Stimulated activated naive CD8-positive, alpha-beta T cell treated with anti-CD3 and anti-CD28 coated beads, Interleukin-15, amount 100 ng/mL, for 72 hours (primary cell): ENCODE measurements around the gene BICDL2.

ENCODE experiments used
- ATAC-seq: fragments of 150-1000 bp; cut with Tn5 transposase; 2 replicates; pipeline ENCODE4 v1.10.0; 2021; ENCODE audit warnings: mild to moderate bottlenecking, moderate library complexity
- DNase-seq, 2 donors: peaks; one replicate each; pipeline ENCODE4 v3.0.0; 2021 to 2022
- H3K27ac Mint-ChIP-seq, 2 donors: one replicate each; pipeline ENCODE4 v1.8.0; 2022; ENCODE audit warnings: mild to moderate bottlenecking in 2 of 2, mixed read lengths in 2 of 2, moderate library complexity in 2 of 2
- H3K27me3 Mint-ChIP-seq: one replicate; pipeline ENCODE4 v1.8.0; 2022; ENCODE audit warnings: mixed read lengths
- H3K4me1 Mint-ChIP-seq: one replicate; pipeline ENCODE4 v1.8.0; 2022; ENCODE audit warnings: mild to moderate bottlenecking, mixed read lengths
- H3K4me3 Mint-ChIP-seq, 2 donors: one replicate each; pipeline ENCODE4 v1.8.0; 2022; ENCODE audit warnings: mild to moderate bottlenecking in 2 of 2, mixed read lengths in 2 of 2, moderate library complexity in 1 of 2
- H3K9me3 Mint-ChIP-seq, 2 donors: one replicate each; pipeline ENCODE4 v1.8.0; 2022; ENCODE audit warnings: mixed read lengths in 2 of 2

BICDL2 gene

DNA sequence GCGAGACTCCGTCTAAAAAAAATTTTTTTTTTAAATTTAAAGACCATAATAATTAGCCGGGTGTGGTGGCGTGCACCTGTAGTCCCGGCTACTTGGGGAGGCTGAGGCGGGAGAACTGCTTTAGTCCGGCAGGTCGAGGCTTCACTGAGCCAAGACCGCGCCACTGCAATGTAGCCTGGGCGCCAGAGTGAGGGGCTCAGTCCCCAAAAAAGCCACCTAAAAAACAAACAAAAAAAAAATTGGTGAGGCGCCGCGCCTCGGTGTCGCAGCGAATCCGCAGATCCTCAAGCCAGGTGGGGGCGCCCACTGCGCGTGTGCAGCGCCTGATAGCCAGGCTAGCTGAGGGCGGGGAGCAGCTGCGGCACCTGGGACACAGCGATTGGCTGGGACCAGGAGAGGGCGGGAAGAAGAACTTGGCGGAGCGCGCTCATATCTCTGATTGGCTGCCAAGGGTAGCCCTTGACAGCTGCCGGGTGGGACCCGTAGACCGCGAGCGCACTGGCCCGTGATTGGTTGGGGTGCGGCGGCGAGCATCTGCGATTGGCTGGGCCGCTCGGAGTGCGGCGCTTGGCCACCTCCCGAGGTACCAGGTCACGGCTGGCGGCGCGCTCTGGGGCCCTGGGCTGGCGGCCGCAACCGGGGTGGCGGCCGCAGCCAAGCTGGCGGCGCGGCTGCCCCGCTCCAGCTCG, 33.0 kb downstream of the BICDL2 start:
- peaks cover 53% of the 10 kb centered on the region for H3K27me3 Mint-ChIP-seq
- H3K4me3 Mint-ChIP-seq: peak overlapping the region; percentile 65 to 71
- DNase-seq (peak; percentile 96 to 99), ATAC-seq (peak; percentile 99)
- peak overlapping the region in 1 of 2 donors; percentile 76 for H3K27ac Mint-ChIP-seq
- no peaks in the 10 kb centered on the region for H3K9me3 Mint-ChIP-seq
- H3K4me1 Mint-ChIP-seq: peaks cover 25% of the 10 kb centered on the region

DNA sequence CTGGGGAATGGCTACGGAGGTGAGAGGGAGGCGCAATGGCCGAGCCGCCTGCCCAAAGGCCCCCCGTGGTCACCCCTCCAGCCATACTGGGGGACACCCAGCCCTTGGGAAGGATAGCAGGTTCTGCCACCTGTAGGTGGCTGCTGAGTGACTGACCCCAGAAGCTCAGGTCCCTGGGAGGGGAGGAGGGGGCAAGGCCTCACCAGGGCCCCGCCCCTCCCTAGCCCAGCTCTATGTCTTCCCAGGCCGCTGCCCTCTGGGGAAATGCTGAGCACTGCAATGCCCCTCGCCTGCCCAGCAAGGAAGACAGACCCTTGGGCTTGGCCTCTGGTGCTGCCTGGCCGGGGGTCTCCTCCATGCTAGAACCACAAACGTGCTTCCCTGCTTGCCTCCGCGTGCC, 35.4 kb downstream of the BICDL2 start:
- Mint-ChIP-seq H3K27ac (no peak overlapping the region), H3K27me3 (peaks cover 29% of the 10 kb centered on the region), H3K4me1 (peaks cover 6% of the 10 kb centered on the region), H3K9me3 (no peaks in the 10 kb centered on the region), H3K4me3 (no peak overlapping the region)
- DNase-seq (no peak), ATAC-seq (no peak)

- DNase-seq (no peak), ATAC-seq (no peak)
- Mint-ChIP-seq H3K9me3 (no peaks in the 10 kb centered on the region), H3K27me3 (peaks cover 22% of the 10 kb centered on the region), H3K4me3 (no peak overlapping the region), H3K4me1 (peaks cover 6% of the 10 kb centered on the region), H3K27ac (no peak overlapping the region)
Measured at GRCh38 chr16:3000540-3000939, 36.2 kb downstream of the BICDL2 start.

DNA sequence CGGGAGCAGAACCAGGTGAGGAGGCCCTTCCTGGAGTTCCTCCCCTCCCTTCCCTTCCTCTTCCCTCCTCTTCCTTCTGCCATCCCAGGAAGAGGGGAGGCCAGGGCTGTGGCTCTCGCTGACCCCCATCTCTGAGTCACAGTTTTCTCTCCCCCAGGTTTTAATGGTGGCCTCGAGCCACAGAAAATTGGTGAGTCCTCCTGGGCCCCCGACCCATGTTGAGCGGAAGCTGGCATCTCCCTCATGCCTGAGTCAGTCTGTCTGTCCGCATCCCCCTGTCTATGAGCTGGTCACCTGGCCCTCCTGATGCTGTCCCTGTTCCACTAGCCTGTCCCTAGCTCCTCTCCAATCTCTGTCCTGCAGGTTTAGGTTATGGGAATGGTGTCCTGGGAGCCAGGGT, 36.8 kb downstream of the BICDL2 start:
- Mint-ChIP-seq H3K4me3 (no peak overlapping the region), H3K27ac (peak overlapping the region in 1 of 2 donors; percentile 89), H3K4me1 (peaks cover 4% of the 10 kb centered on the region)

GRCh38 chr16:2996298-2996697, 40.4 kb downstream of the BICDL2 start:
- ATAC-seq: no peak
- peaks cover 14% of the 10 kb centered on the region for H3K27me3 Mint-ChIP-seq
- DNase-seq: no peak
- H3K4me3 Mint-ChIP-seq: no peak overlapping the region
- H3K4me1 Mint-ChIP-seq: no peaks in the 10 kb centered on the region
- peak overlapping the region in 1 of 2 donors; percentile 42 for H3K27ac Mint-ChIP-seq
- H3K9me3 Mint-ChIP-seq: no peaks in the 10 kb centered on the region

More for the DNA sequence above, 36.8 kb downstream of the BICDL2 start:
- DNase-seq: no peak
- no peak for ATAC-seq
- Mint-ChIP-seq H3K27me3 (peaks cover 18% of the 10 kb centered on the region), H3K9me3 (no peaks in the 10 kb centered on the region)

- H3K27ac Mint-ChIP-seq: peak overlapping the region in 1 of 2 donors; percentile 76
- no peaks in the 10 kb centered on the region for H3K9me3 Mint-ChIP-seq
- ATAC-seq: no peak
- H3K27me3 Mint-ChIP-seq: peaks cover 12% of the 10 kb centered on the region
- no peaks in the 10 kb centered on the region for H3K4me1 Mint-ChIP-seq
- DNase-seq: no peak
- H3K4me3 Mint-ChIP-seq: no peak overlapping the region
Measured at GRCh38 chr16:2992383-2993081, 44.2 kb downstream of the BICDL2 start.

DNA sequence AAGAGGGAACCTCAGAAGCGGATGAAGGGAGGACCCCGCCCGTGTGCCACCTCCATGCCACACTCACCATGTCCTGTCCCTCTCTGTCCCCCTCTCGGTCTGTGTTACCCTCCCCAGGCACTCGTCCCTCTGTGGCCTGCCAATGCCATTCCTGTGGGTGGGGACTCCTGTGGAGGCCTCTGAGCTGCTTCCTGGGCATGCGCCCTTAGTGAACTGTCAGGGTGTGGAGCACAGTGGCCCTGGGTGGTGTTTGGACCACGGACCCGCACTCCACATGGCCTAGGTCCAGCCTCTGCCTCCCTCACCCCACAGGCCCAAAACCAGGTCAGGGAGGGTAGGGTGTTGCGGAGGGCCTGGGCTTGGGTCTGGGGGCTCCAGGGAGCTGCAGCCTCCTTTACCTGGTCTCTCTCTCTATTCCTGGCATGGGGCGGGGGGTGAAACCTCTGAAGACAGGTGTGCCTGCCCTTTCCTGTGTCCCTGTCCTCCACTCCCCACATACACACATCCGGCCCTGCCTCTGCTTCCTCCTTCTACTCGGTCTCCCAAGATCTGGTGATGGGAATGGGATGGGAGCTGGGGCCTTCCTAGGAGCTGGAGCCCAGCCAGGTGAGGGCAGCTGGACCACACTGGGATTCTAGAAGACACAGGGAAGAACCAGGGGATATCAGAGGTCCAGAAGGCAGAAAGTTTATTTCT, 45.0 kb downstream of the BICDL2 start:
- Mint-ChIP-seq H3K27me3 (peaks cover 15% of the 10 kb centered on the region), H3K27ac (no peak overlapping the region), H3K4me1 (no peaks in the 10 kb centered on the region), H3K4me3 (no peak overlapping the region), H3K9me3 (no peaks in the 10 kb centered on the region)
- ATAC-seq (no peak), DNase-seq (no peak)

- H3K4me3 Mint-ChIP-seq: no peak overlapping the region
- peaks cover 22% of the 10 kb centered on the region for H3K27me3 Mint-ChIP-seq
- no peaks in the 10 kb centered on the region for H3K9me3 Mint-ChIP-seq
- no peaks in the 10 kb centered on the region for H3K4me1 Mint-ChIP-seq
- no peak overlapping the region for H3K27ac Mint-ChIP-seq
- ATAC-seq (no peak), DNase-seq (no peak)
Measured at GRCh38 chr16:2990891-2991290, 45.9 kb downstream of the BICDL2 start.

- no peak overlapping the region for H3K4me3 Mint-ChIP-seq
- H3K9me3 Mint-ChIP-seq: no peaks in the 10 kb centered on the region
- H3K4me1 Mint-ChIP-seq: peaks cover 4% of the 10 kb centered on the region
Measured at GRCh38 chr16:2988590-2989099, 48.1 kb downstream of the BICDL2 start.

GRCh38 chr16:2987833-2988232, 48.9 kb downstream of the BICDL2 start:
- H3K27me3 Mint-ChIP-seq: peaks cover 31% of the 10 kb centered on the region
- H3K27ac Mint-ChIP-seq: no peak overlapping the region
- H3K9me3 Mint-ChIP-seq: no peaks in the 10 kb centered on the region
- ATAC-seq (no peak), DNase-seq (no peak)
- peaks cover 7% of the 10 kb centered on the region for H3K4me1 Mint-ChIP-seq
- H3K4me3 Mint-ChIP-seq: no peak overlapping the region

More at GRCh38 chr16:2988590-2989099, 48.1 kb downstream of the BICDL2 start:
- no peak for ATAC-seq
- H3K27me3 Mint-ChIP-seq: peaks cover 26% of the 10 kb centered on the region
- DNase-seq: no peak
- no peak overlapping the region for H3K27ac Mint-ChIP-seq

DNA sequence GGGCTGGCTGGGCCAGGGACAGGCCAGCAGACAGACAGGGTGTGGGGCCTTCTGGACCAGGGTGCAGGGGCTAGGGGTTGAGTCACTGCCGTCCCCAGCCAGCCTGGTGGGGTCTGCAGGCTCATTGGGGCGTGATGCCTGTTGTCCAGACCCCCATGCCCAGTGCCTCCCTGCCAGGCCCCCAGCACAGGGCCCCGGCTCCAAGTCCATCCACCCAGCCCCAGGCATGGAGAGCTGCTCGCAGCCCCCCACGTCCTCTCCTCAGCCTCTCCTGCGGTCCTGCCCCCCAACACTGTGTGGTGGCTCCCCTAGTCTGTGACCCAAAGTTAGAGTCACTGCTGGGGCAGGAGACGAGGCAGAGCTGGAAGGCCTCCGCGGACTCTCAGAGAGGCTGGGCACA, 49.5 kb downstream of the BICDL2 start:
- H3K27ac Mint-ChIP-seq: no peak overlapping the region
- H3K9me3 Mint-ChIP-seq: no peaks in the 10 kb centered on the region
- no peak overlapping the region for H3K4me3 Mint-ChIP-seq
- peaks cover 37% of the 10 kb centered on the region for H3K27me3 Mint-ChIP-seq
- ATAC-seq (no peak), DNase-seq (no peak)
- H3K4me1 Mint-ChIP-seq: peaks cover 11% of the 10 kb centered on the region

DNA sequence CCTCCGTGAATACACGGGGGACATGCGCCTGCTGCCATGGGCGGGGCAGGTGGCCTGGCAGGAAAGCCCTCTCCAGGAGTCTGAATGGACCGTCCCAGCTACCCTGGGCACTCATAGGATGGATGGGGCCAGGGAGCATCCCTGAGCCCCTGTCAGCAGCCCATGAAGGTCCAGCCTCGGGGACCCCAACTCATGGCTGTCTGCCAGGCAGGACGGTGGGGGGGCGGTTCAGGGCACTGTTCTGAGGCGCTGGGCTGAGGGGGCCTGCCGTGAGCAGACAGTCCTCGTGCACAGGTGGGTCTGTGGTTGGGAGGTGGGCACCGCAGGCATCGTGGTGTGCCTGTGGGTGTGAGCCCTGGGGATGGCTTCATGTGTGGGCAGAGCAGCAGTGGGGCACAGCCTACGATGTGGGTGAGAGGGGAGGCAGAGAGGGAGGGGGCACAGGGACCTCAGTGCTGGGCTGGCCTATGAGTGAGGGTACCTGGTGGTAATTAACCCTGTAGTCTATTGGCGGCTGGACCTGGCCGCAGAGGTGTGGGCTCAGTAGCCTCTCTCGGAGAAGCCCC, 50.0 kb downstream of the BICDL2 start:
- peak overlapping the region in 1 of 2 donors; percentile 68 for H3K27ac Mint-ChIP-seq
- no peak overlapping the region for H3K4me3 Mint-ChIP-seq
- peaks cover 41% of the 10 kb centered on the region for H3K27me3 Mint-ChIP-seq

GRCh38 chr16:2985893-2986355, 50.8 kb downstream of the BICDL2 start:
- no peak overlapping the region for H3K4me3 Mint-ChIP-seq
- peaks cover 24% of the 10 kb centered on the region for H3K4me1 Mint-ChIP-seq
- no peak overlapping the region for H3K27ac Mint-ChIP-seq
- no peak for ATAC-seq
- peaks cover 41% of the 10 kb centered on the region for H3K27me3 Mint-ChIP-seq
- DNase-seq: no peak
- no peaks in the 10 kb centered on the region for H3K9me3 Mint-ChIP-seq

More for the DNA sequence above, 50.0 kb downstream of the BICDL2 start:
- Mint-ChIP-seq H3K4me1 (peaks cover 17% of the 10 kb centered on the region), H3K9me3 (no peaks in the 10 kb centered on the region)
- DNase-seq (no peak), ATAC-seq (no peak)

DNA sequence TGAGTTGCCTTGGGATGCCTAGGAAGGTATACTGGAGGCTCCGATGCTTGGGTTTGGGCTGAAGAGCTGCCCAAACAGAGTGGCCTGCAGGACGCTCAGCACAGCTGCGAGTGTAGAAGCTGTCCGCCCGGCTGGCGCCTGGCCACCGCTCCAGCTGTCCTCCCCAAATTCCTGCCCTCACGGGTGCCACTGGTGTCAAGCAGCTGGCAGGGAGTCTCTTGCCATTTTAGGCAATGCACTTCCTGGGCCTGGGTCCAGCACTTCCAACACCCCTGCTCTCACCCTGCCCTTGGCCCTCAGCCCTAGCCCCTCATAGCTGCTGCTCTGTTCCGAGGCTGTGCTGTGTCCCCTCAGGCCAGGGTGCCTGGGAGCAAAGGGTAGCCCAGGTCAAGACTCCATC, 51.3 kb downstream of the BICDL2 start:
- ATAC-seq (no peak), DNase-seq (no peak)
- H3K9me3 Mint-ChIP-seq: no peaks in the 10 kb centered on the region
- H3K27me3 Mint-ChIP-seq: peaks cover 41% of the 10 kb centered on the region
- no peak overlapping the region for H3K27ac Mint-ChIP-seq
- peaks cover 27% of the 10 kb centered on the region for H3K4me1 Mint-ChIP-seq
- H3K4me3 Mint-ChIP-seq: no peak overlapping the region

DNA sequence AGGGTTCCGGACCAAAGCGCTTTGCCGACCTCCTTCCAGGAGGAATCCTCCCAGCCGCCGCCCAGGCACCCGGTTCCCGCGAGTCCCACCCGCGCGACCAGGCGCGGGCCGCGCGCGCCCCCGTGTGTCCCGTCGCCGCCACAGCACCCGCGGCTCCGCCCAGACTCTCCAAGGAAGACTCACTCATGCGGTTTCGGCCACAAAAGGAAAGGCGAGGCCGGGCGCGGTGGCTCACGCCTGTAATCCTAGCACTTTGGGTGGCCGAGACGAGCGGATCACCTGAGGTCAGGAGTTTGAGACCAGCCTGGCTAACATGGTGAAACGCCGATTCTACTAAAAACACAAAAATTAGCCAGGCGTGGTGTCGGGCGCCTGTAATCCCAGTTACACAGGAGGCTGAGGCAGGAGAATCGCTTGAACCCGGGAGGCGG, 53.0 kb downstream of the BICDL2 start:
- H3K9me3 Mint-ChIP-seq: no peaks in the 10 kb centered on the region
- peaks cover 34% of the 10 kb centered on the region for H3K4me1 Mint-ChIP-seq
- ATAC-seq (peak; percentile 54), DNase-seq (peak; percentile 57 to 67)
- no peak overlapping the region for H3K27ac Mint-ChIP-seq
- H3K4me3 Mint-ChIP-seq: peak overlapping the region; percentile 49 to 59
- peaks cover 28% of the 10 kb centered on the region for H3K27me3 Mint-ChIP-seq
